ENCODE data around the gene KLHDC7B. TPM values are rescaled to one million over a fixed set of nuclear protein-coding genes. Genes with fewer than 3 reads are reported as not detected.
A peak's percentile ranks its signal among the peaks of the same experiment; 100 is the strongest.

KLHDC7B gene
- total RNA-seq, 1 experiment from 2014 or later: 1.8 TPM

DNA sequence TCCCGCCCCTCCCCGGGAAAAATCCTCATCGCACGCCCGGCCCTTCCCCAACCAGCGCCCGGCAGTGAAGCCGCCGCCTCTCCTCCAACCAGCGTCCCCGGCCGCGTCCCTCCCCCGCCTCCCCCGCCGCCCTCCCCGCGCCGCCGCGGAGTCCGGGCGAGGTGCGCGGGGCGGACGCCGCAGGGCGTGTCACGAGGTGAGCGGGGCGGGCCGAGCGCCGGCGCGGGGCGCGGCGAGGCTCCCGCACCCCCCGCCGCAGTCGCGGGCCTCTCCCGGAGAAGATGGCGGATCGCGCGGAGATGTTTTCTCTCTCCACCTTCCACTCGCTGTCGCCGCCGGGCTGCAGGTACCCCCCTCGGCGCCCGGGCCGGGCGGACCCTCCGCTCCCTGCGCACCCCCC, 54.8 kb downstream of the KLHDC7B start, which contains the start of gene MAPK8IP2:
Gene MAPK8IP2 (plus strand): TSS at position 256 of the 400 bp plus-strand sequence. CDS start 26 bp downstream, at position 282.
- DNase-seq (ENCODE audit: low read depth, low spot score) (no peak), ATAC-seq (peak; percentile 87)
- intact Hi-C loops (cut with micrococcal nuclease; ENCODE audit: unreplicated experiment): no loop called here
- no peak for TF ChIP-seq POLR2AphosphoS5 (IDR thresholded peaks at IDR 0.05; ENCODE audit: low read depth, low read length)
- TF ChIP-seq TCF7L2 (IDR thresholded peaks at IDR 0.05; ENCODE audit: low read depth, low read length): no peak
- TF ChIP-seq SIN3A (IDR thresholded peaks at IDR 0.05; ENCODE audit: borderline replicate concordance, insufficient read depth, low read depth, low read length): no peak
- TF ChIP-seq, protein P1, sequence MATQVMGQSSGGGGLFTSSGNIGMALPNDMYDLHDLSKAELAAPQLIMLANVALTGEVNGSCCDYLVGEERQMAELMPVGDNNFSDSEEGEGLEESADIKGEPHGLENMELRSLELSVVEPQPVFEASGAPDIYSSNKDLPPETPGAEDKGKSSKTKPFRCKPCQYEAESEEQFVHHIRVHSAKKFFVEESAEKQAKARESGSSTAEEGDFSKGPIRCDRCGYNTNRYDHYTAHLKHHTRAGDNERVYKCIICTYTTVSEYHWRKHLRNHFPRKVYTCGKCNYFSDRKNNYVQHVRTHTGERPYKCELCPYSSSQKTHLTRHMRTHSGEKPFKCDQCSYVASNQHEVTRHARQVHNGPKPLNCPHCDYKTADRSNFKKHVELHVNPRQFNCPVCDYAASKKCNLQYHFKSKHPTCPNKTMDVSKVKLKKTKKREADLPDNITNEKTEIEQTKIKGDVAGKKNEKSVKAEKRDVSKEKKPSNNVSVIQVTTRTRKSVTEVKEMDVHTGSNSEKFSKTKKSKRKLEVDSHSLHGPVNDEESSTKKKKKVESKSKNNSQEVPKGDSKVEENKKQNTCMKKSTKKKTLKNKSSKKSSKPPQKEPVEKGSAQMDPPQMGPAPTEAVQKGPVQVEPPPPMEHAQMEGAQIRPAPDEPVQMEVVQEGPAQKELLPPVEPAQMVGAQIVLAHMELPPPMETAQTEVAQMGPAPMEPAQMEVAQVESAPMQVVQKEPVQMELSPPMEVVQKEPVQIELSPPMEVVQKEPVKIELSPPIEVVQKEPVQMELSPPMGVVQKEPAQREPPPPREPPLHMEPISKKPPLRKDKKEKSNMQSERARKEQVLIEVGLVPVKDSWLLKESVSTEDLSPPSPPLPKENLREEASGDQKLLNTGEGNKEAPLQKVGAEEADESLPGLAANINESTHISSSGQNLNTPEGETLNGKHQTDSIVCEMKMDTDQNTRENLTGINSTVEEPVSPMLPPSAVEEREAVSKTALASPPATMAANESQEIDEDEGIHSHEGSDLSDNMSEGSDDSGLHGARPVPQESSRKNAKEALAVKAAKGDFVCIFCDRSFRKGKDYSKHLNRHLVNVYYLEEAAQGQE (IDR thresholded peaks at IDR 0.05; ENCODE audit: insufficient read depth in 1 of 2, low read depth in 2 of 2, low read length in 1 of 2): no peak
- TF ChIP-seq CTCF (IDR thresholded peaks at IDR 0.05): no peak
- ChIA-PET CTCF (no interaction called here), POLR2A (no interaction called here)
- Histone ChIP-seq H3K36me3 (ENCODE audit: control insufficient read depth, insufficient read depth, low read length) (no peaks in the 10 kb centered on the region), H3K27me3 (ENCODE audit: control insufficient read depth, insufficient read depth, low read length) (no peaks in the 10 kb centered on the region), H3K4me3 (ENCODE audit: low read depth in 2 of 2, low read length in 2 of 2) (peak within 1 kb of the TSS; percentile 55 to 56), H3K4me1 (ENCODE audit: control insufficient read depth, insufficient read depth, low read length) (peaks cover 3% of the 10 kb centered on the region; the same call in 1 of the 2 replicates), H3K9me3 (ENCODE audit: control insufficient read depth, insufficient read depth, low read depth, low read length) (no peaks in the 10 kb centered on the region), H3K27ac (ENCODE audit: low read length) (0 out of 2 replicates have a peak within 1 kb of the TSS, but pooled peaks have one; percentile 7)
- no TSS peak for BruUV-seq (replicated peaks)
- in situ Hi-C loops (cut with HindIII; ENCODE audit: low pct_unique_long_range_greater_than_20kb, low sequenced_read_pairs): no loop called here

Other genes with a start within 250 kb of the KLHDC7B start
- gene PLXNB2, start 238.3 kb upstream of the KLHDC7B start, total RNA-seq (2021; ENCODE audit: unreplicated experiment): 227 TPM
- 5.8 TPM for gene DENND6B, start 218.9 kb upstream of the KLHDC7B start, total RNA-seq (2021; ENCODE audit: unreplicated experiment)
- 52.8 TPM for gene PPP6R2, start 202.6 kb upstream of the KLHDC7B start, total RNA-seq (2021; ENCODE audit: unreplicated experiment)
- gene SBF1, start 70.9 kb upstream of the KLHDC7B start, total RNA-seq (2021; ENCODE audit: unreplicated experiment): 59.2 TPM
- gene ADM2, start 64.4 kb upstream of the KLHDC7B start, total RNA-seq (2021; ENCODE audit: unreplicated experiment): 3.9 TPM
- 0.23 TPM for gene MIOX, start 59.0 kb upstream of the KLHDC7B start, total RNA-seq (2021; ENCODE audit: unreplicated experiment)
- 54.2 TPM for gene LMF2, start 38.2 kb upstream of the KLHDC7B start, total RNA-seq (2021; ENCODE audit: unreplicated experiment)
- gene NCAPH2, start 37.7 kb upstream of the KLHDC7B start, total RNA-seq (2021; ENCODE audit: unreplicated experiment): 55.6 TPM
- gene SCO2, start 20.3 kb upstream of the KLHDC7B start, total RNA-seq (2021; ENCODE audit: unreplicated experiment): 14.2 TPM
- gene TYMP, start 15.9 kb upstream of the KLHDC7B start, total RNA-seq (2021; ENCODE audit: unreplicated experiment): 56.0 TPM
- gene SYCE3, start 17.0 kb downstream of the KLHDC7B start, total RNA-seq (2021; ENCODE audit: unreplicated experiment): not detected
- 18.4 TPM for gene CPT1B, start 32.5 kb downstream of the KLHDC7B start, total RNA-seq (2021; ENCODE audit: unreplicated experiment)
- gene CHKB, start 37.0 kb downstream of the KLHDC7B start, total RNA-seq (2021; ENCODE audit: unreplicated experiment): 43.5 TPM
- gene MAPK8IP2, start 54.9 kb downstream of the KLHDC7B start, total RNA-seq (2021; ENCODE audit: unreplicated experiment): 38.4 TPM
- gene ARSA, start 82.3 kb downstream of the KLHDC7B start, total RNA-seq (2021; ENCODE audit: unreplicated experiment): 43.8 TPM
- gene SHANK3, start 126.9 kb downstream of the KLHDC7B start, total RNA-seq (2021; ENCODE audit: unreplicated experiment): 7.6 TPM
- 0.21 TPM for gene ACR, start 192.3 kb downstream of the KLHDC7B start, total RNA-seq (2021; ENCODE audit: unreplicated experiment)
- gene RABL2B, start 237.7 kb downstream of the KLHDC7B start, total RNA-seq (2021; ENCODE audit: unreplicated experiment): 27.7 TPM

All from Panc1 (cell line).